Fibroblast of skin of left quadriceps (primary cell): Measurements from ENCODE around the gene PCCB.
"Not testable (repeated sequence)": the region's sequence is repeated elsewhere in the genome, so short reads cannot be mapped to it uniquely, and the experiment has no call there.

ENCODE experiments used
- DNase-seq, 2 experiments: peaks; one replicate each; pipeline ENCODE4 v3.0.0-alpha.2; 2013; ENCODE audit warnings: low read depth in 2 of 2

The PCCB gene

GRCh38 chr3:136250059-136250902, at the start of gene PCCB:
TSS of gene PCCB (plus strand) at chr3:136250340. CDS start at chr3:136250376, 36 bp downstream.
- peak; percentile 79 to 81 for DNase-seq

- DNase-seq, result no peak
Measured at GRCh38 chr3:136207489-136208115, 42.5 kb upstream of the PCCB start.

- peak; percentile 45 to 46 for DNase-seq
Measured at GRCh38 chr3:136209921-136210320, 40.2 kb upstream of the PCCB start.

- no peak for DNase-seq
Measured at GRCh38 chr3:136211547-136211946, 38.6 kb upstream of the PCCB start.

- DNase-seq, result not testable (repeated sequence)
Measured at GRCh38 chr3:136222746-136223145, 27.4 kb upstream of the PCCB start.

GRCh38 chr3:136232413-136232812, 17.7 kb upstream of the PCCB start:
- DNase-seq, result no peak

- no peak for DNase-seq
Measured at GRCh38 chr3:136235545-136235944, 14.6 kb upstream of the PCCB start.

- DNase-seq, result no peak
Measured at GRCh38 chr3:136236109-136236508, 14.0 kb upstream of the PCCB start.

GRCh38 chr3:136237103-136237502, 13.0 kb upstream of the PCCB start:
- DNase-seq, result no peak

- DNase-seq, result no peak
Measured at GRCh38 chr3:136237961-136238649, 12.0 kb upstream of the PCCB start.

GRCh38 chr3:136239094-136239493, 11.0 kb upstream of the PCCB start:
- no peak for DNase-seq

- DNase-seq, result no peak
Measured at GRCh38 chr3:136245691-136246090, 4.4 kb upstream of the PCCB start.

GRCh38 chr3:136247436-136247835, 2.7 kb upstream of the PCCB start:
- no peak for DNase-seq

- DNase-seq, result no peak
Measured at GRCh38 chr3:136247855-136248590, 2.1 kb upstream of the PCCB start.

- DNase-seq, result no peak
Measured at GRCh38 chr3:136249091-136249490, 1.0 kb upstream of the PCCB start.

GRCh38 chr3:136249593-136249992, 547 bp upstream of the PCCB start:
- no peak for DNase-seq

- peak; percentile 1 for DNase-seq
Measured at GRCh38 chr3:136250903-136251460, 842 bp downstream of the PCCB start.

GRCh38 chr3:136251511-136251910, 1.4 kb downstream of the PCCB start:
- DNase-seq, result no peak

- no peak for DNase-seq
Measured at GRCh38 chr3:136255672-136256406, 5.7 kb downstream of the PCCB start.

GRCh38 chr3:136258199-136258598, 8.1 kb downstream of the PCCB start:
- DNase-seq, result no peak

GRCh38 chr3:136261826-136262225, 11.7 kb downstream of the PCCB start:
- DNase-seq, result no peak
